GM12892 (cell line): ENCODE data around the gene SLC38A10.

ENCODE experiments used
- POLR2A ChIP-seq: IDR thresholded peaks from 2 replicates; pipeline ENCODE4 v1.6.1; 2011; ENCODE audit warnings: low read depth, low read length, control low read depth
- POLR2AphosphoS5 ChIP-seq: IDR thresholded peaks from 2 replicates; pipeline ENCODE4 v1.6.1; 2011; ENCODE audit warnings: low read depth, low read length, control low read depth
- TAF1 ChIP-seq: IDR thresholded peaks from 2 replicates; pipeline ENCODE4 v1.6.1; 2011; ENCODE audit warnings: low read depth, mild to moderate bottlenecking, control low read depth, low read length, borderline replicate concordance

DNA sequence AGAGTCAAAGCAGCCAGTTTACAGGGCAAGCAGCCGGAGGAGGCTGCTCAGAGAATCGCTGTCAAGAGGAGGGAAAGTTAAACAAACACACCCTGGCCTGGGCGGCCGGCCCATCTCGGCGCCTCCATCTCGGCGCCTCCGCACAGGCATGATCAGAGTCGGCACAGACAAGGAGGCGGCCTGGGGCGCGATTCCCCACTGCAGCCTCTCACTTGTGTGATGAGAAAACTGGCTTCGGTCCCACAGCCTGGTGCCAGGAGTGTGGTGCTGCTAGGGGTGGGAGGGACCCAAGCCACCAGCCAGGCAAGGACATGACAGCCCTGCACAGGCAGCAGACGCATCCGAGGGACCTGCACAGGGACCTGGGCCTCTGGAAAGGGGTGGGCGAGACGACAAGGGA, 17.7 kb downstream of the SLC38A10 start:
- TF ChIP-seq POLR2A (no peak), TAF1 (no peak), POLR2AphosphoS5 (no peak)
